HL-60 (cell line): ENCODE measurements around the gene PLOD3.

Source experiments
- CTCF ChIP-seq: IDR thresholded peaks from one replicate; pipeline ENCODE4 v1.5.1; 2011; ENCODE audit warnings: low read length, control low read depth, inconsistent platforms; ENCODE audit not compliant: insufficient read depth
- GABPA ChIP-seq: IDR thresholded peaks from 2 replicates; pipeline ENCODE4 v1.6.1; 2012; ENCODE audit warnings: low read depth
- POLR2AphosphoS5 ChIP-seq: IDR thresholded peaks from 2 replicates; pipeline ENCODE4 v1.6.1; 2012; ENCODE audit warnings: low read depth
- REST ChIP-seq: IDR thresholded peaks from 2 replicates; pipeline ENCODE4 v1.6.1; 2012; ENCODE audit warnings: low read depth; ENCODE audit not compliant: insufficient replicate concordance
- SPI1 ChIP-seq: IDR thresholded peaks from 2 replicates; pipeline ENCODE4 v1.6.1; 2012; ENCODE audit warnings: low read depth, mild to moderate bottlenecking, borderline replicate concordance

GRCh38 chr7:101198476-101198875 is 18.9 kb downstream of the PLOD3 start:
- TF ChIP-seq CTCF: no peak
- no peak for TF ChIP-seq POLR2AphosphoS5
- no peak for TF ChIP-seq GABPA
- TF ChIP-seq SPI1: no peak
- no peak for TF ChIP-seq REST
